Measurements from ENCODE around the gene ZNF385D. TPM values are rescaled to one million over a fixed set of nuclear protein-coding genes. Genes with fewer than 3 reads are reported as not detected.

ZNF385D gene
- polyA plus RNA-seq, 1 of the 3 experiments (the other 2 are of a cell fraction), result 1.8 TPM

GRCh38 chr3:21441821-21442220, 309.2 kb downstream of the ZNF385D start:
- Histone ChIP-seq H4K20me1 (ENCODE audit: insufficient read depth) (no peaks in the 10 kb centered on the region), H3K79me2 (ENCODE audit: insufficient read depth) (no peaks in the 10 kb centered on the region), H3K4me2 (no peak overlapping the region), H3K27me3 (ENCODE audit: insufficient read depth) (no peaks in the 10 kb centered on the region), H3K9me3 (no peaks in the 10 kb centered on the region), H3K9ac (no peak overlapping the region), H3K9me2 (no peaks in the 10 kb centered on the region), H2AFZ (ENCODE audit: low read depth) (no peak overlapping the region), H3K4me1 (ENCODE audit: control insufficient read depth in 1 of 2, insufficient read depth in 2 of 2, low read depth in 1 of 2, low read length in 1 of 2) (peaks cover 0 to 8% of the 10 kb centered on the region in 2 experiments; a peak in 2 of 4 replicates), H3F3A (replicated peaks; ENCODE audit: insufficient read depth) (no peaks in the 10 kb centered on the region), H3K4me3 (ENCODE audit: low read depth in 2 of 2, low read length in 1 of 2) (no peak overlapping the region), H3K36me3 (replicated peaks in 1 of 2; ENCODE audit: control insufficient read depth in 1 of 2, insufficient read depth in 2 of 2, low read length in 1 of 2) (no peaks in the 10 kb centered on the region), H3K27ac (ENCODE audit: low read depth in 2 of 2, low read length in 1 of 2) (no peak overlapping the region)
- ChIA-PET POLR2A (no interaction called here), CTCF (no interaction called here)
- TF ChIP-seq GATA2 (CRISPR knock-in tag; IDR thresholded peaks at IDR 0.05) (no peak), RAD21 (IDR thresholded peaks at IDR 0.05; ENCODE audit: low read length) (no peak), MEF2A (IDR thresholded peaks at IDR 0.05; ENCODE audit: borderline replicate concordance, low read depth) (no peak), TAF1 (IDR thresholded peaks at IDR 0.05; ENCODE audit: borderline replicate concordance, low read depth, low read length) (no peak), CTCF (IDR thresholded peaks at IDR 0.05) (no peak), TEAD4 (IDR thresholded peaks at IDR 0.05; ENCODE audit: borderline replicate concordance, insufficient read depth) (no peak), NRF1 (IDR thresholded peaks at IDR 0.05; ENCODE audit: low read depth, low read length) (no peak), REST (IDR thresholded peaks at IDR 0.05; ENCODE audit: low read depth, low read length) (no peak), IRF3 (IDR thresholded peaks at IDR 0.05; ENCODE audit: low read depth, low read length) (no peak), CHD2 (IDR thresholded peaks at IDR 0.05; ENCODE audit: low read length, partially characterized antibody) (no peak), PBX3 (IDR thresholded peaks at IDR 0.05) (no peak), USF1 (IDR thresholded peaks at IDR 0.05; ENCODE audit: borderline replicate concordance, low read depth) (no peak), FOXJ3 (CRISPR knock-in tag; IDR thresholded peaks at IDR 0.05) (no peak), RXRA (IDR thresholded peaks at IDR 0.05; ENCODE audit: borderline replicate concordance, low read depth) (no peak), POLR2AphosphoS5 (IDR thresholded peaks at IDR 0.05; ENCODE audit: low read depth, low read length) (no peak), SIN3A (IDR thresholded peaks at IDR 0.05; ENCODE audit: borderline replicate concordance, low read depth, low read length) (no peak)
- DNase-seq, result no peak
- WGBS (ENCODE audit: low lambda C conversion rate), result 73% methylated on average over 3 of the region's 3 CpGs

Data from SK-N-SH (cell line).